ENCODE data around the gene ARL6IP1.
"Not testable (repeated sequence)": the region's sequence is repeated elsewhere in the genome, so short reads cannot be mapped to it uniquely, and the experiment has no call there.

ARL6IP1 gene

GRCh38 chr16:18800775-18801144, 589 bp downstream of the ARL6IP1 start:
- in situ Hi-C loops (cut with HindIII; ENCODE audit: low sequenced_read_pairs): loop anchor here (25.0 kb wide), 1 partner anchor 162 kb away; no protein-coding TSS in a partner anchor

- in situ Hi-C loops (cut with HindIII; ENCODE audit: low sequenced_read_pairs): loop anchor here (25.0 kb wide), 1 partner anchor 162 kb away; no protein-coding TSS in a partner anchor
These were observed 1.1 kb downstream of the ARL6IP1 start for GRCh38 chr16:18800293-18800692.

GRCh38 chr16:18799500-18799899, 1.8 kb downstream of the ARL6IP1 start:
- in situ Hi-C loops (cut with HindIII; ENCODE audit: low sequenced_read_pairs): no loop called here

GRCh38 chr16:18797746-18798145, 3.6 kb downstream of the ARL6IP1 start:
- in situ Hi-C loops (cut with HindIII; ENCODE audit: low sequenced_read_pairs): no loop called here

- in situ Hi-C loops (cut with HindIII; ENCODE audit: low sequenced_read_pairs): no loop called here
These were observed 5.0 kb downstream of the ARL6IP1 start for GRCh38 chr16:18796377-18796776.

GRCh38 chr16:18792836-18793433, 8.4 kb downstream of the ARL6IP1 start:
- in situ Hi-C loops (cut with HindIII; ENCODE audit: low sequenced_read_pairs): no loop called here

GRCh38 chr16:18789850-18790706, 11.3 kb downstream of the ARL6IP1 start, which contains the start of gene RPS15A:
Gene RPS15A (minus strand): TSS chr16:18790334. CDS start chr16:18789113, 1,221 bp downstream.
- in situ Hi-C loops (cut with HindIII; ENCODE audit: low sequenced_read_pairs): no loop called here

- in situ Hi-C loops (cut with HindIII; ENCODE audit: low sequenced_read_pairs): no loop called here
These were observed 11.9 kb downstream of the ARL6IP1 start for GRCh38 chr16:18789515-18789849.

- in situ Hi-C loops (cut with HindIII; ENCODE audit: low sequenced_read_pairs): no loop called here
These were observed 12.4 kb downstream of the ARL6IP1 start for GRCh38 chr16:18788828-18789514.

- in situ Hi-C loops (cut with HindIII; ENCODE audit: low sequenced_read_pairs): no loop called here
These were observed 16.3 kb downstream of the ARL6IP1 start for GRCh38 chr16:18784917-18785623.

GRCh38 chr16:18783430-18784341, 17.7 kb downstream of the ARL6IP1 start:
- in situ Hi-C loops (cut with HindIII; ENCODE audit: low sequenced_read_pairs): no loop called here

- in situ Hi-C loops (cut with HindIII; ENCODE audit: low sequenced_read_pairs): no loop called here
These were observed 18.5 kb downstream of the ARL6IP1 start for GRCh38 chr16:18782697-18783429.

- in situ Hi-C loops (cut with HindIII; ENCODE audit: low sequenced_read_pairs): not testable (repeated sequence)
These were observed 20.1 kb downstream of the ARL6IP1 start for GRCh38 chr16:18781232-18781631.

GRCh38 chr16:18780460-18781026, 20.8 kb downstream of the ARL6IP1 start:
- in situ Hi-C loops (cut with HindIII; ENCODE audit: low sequenced_read_pairs): not testable (repeated sequence)

- in situ Hi-C loops (cut with HindIII; ENCODE audit: low sequenced_read_pairs): not testable (repeated sequence)
These were observed 23.7 kb downstream of the ARL6IP1 start for GRCh38 chr16:18777664-18778063.

- in situ Hi-C loops (cut with HindIII; ENCODE audit: low sequenced_read_pairs): not testable (repeated sequence)
These were observed 25.0 kb downstream of the ARL6IP1 start for GRCh38 chr16:18776334-18776733.

- in situ Hi-C loops (cut with HindIII; ENCODE audit: low sequenced_read_pairs): not testable (repeated sequence)
These were observed 26.7 kb downstream of the ARL6IP1 start for GRCh38 chr16:18774651-18775050.

- in situ Hi-C loops (cut with HindIII; ENCODE audit: low sequenced_read_pairs): not testable (repeated sequence)
These were observed 29.2 kb downstream of the ARL6IP1 start for GRCh38 chr16:18772171-18772570.

Data from DLD1 (cell line).